ENCODE data around the gene C11orf91. TPM values are rescaled to one million over a fixed set of nuclear protein-coding genes. Genes with fewer than 3 reads are reported as not detected.
A peak's percentile ranks its signal among the peaks of the same experiment; 100 is the strongest.

C11orf91 gene
- total RNA-seq, 1 donor from 2014 or later = not detected

- H3K4me3 ChIP-seq (ENCODE audit: low read length in 3 of 3) = peak overlapping the region in 1 of 3 donors; percentile 24
- H3K27me3 ChIP-seq (ENCODE audit: control insufficient read depth in 3 of 3, insufficient read depth in 3 of 3, low read length in 3 of 3) = no peaks in the 10 kb centered on the region
- peaks cover 56 to 75% (median 68%) of the 10 kb centered on the region in 3 donors for H3K4me1 ChIP-seq (ENCODE audit: control insufficient read depth in 3 of 3, insufficient read depth in 3 of 3, low read length in 3 of 3)
- peaks cover 0 to under 1% (median 0%) of the 10 kb centered on the region in 3 donors for H3K36me3 ChIP-seq (ENCODE audit: control insufficient read depth in 3 of 3, insufficient read depth in 3 of 3, low read length in 3 of 3)
- no peaks in the 10 kb centered on the region for H3K9me3 ChIP-seq (ENCODE audit: control insufficient read depth in 3 of 3, low read length in 3 of 3)
- H3K27ac ChIP-seq (ENCODE audit: low read depth, low read length) = peak overlapping the region; percentile 88
- H3K9ac ChIP-seq (ENCODE audit: low read depth in 1 of 3, low read length in 3 of 3) = peak overlapping the region in 1 of 3 donors; percentile 65
Observed at GRCh38 chr11:33700063-33700501, 544 bp downstream of the C11orf91 start.

GRCh38 chr11:33699515-33700062 lies 1.0 kb downstream of the C11orf91 start:
- H3K4me3 ChIP-seq (ENCODE audit: low read length in 3 of 3) = no peak overlapping the region

GRCh38 chr11:33698921-33699320 lies 1.7 kb downstream of the C11orf91 start:
- no peak overlapping the region for H3K4me3 ChIP-seq (ENCODE audit: low read length in 3 of 3)
- H3K9ac ChIP-seq (ENCODE audit: low read depth in 1 of 3, low read length in 3 of 3) = no peak overlapping the region
- H3K9me3 ChIP-seq (ENCODE audit: control insufficient read depth in 3 of 3, low read length in 3 of 3) = no peaks in the 10 kb centered on the region
- no peaks in the 10 kb centered on the region for H3K27me3 ChIP-seq (ENCODE audit: control insufficient read depth in 3 of 3, insufficient read depth in 3 of 3, low read length in 3 of 3)
- peak overlapping the region; percentile 4 for H3K27ac ChIP-seq (ENCODE audit: low read depth, low read length)
- no peaks in the 10 kb centered on the region for H3K36me3 ChIP-seq (ENCODE audit: control insufficient read depth in 3 of 3, insufficient read depth in 3 of 3, low read length in 3 of 3)
- H3K4me1 ChIP-seq (ENCODE audit: control insufficient read depth in 3 of 3, insufficient read depth in 3 of 3, low read length in 3 of 3) = peaks cover 54 to 72% (median 68%) of the 10 kb centered on the region in 3 donors

More at GRCh38 chr11:33699515-33700062, 1.0 kb downstream of the C11orf91 start:
- H3K9ac ChIP-seq (ENCODE audit: low read depth in 1 of 3, low read length in 3 of 3) = peak overlapping the region in 1 of 3 donors; percentile 65
- H3K27ac ChIP-seq (ENCODE audit: low read depth, low read length) = peak overlapping the region; percentile 88
- no peaks in the 10 kb centered on the region for H3K27me3 ChIP-seq (ENCODE audit: control insufficient read depth in 3 of 3, insufficient read depth in 3 of 3, low read length in 3 of 3)
- peaks cover 56 to 75% (median 68%) of the 10 kb centered on the region in 3 donors for H3K4me1 ChIP-seq (ENCODE audit: control insufficient read depth in 3 of 3, insufficient read depth in 3 of 3, low read length in 3 of 3)
- no peaks in the 10 kb centered on the region for H3K9me3 ChIP-seq (ENCODE audit: control insufficient read depth in 3 of 3, low read length in 3 of 3)
- no peaks in the 10 kb centered on the region for H3K36me3 ChIP-seq (ENCODE audit: control insufficient read depth in 3 of 3, insufficient read depth in 3 of 3, low read length in 3 of 3)

GRCh38 chr11:33697997-33698396 lies 2.6 kb downstream of the C11orf91 start:
- H3K4me1 ChIP-seq (ENCODE audit: control insufficient read depth in 3 of 3, insufficient read depth in 3 of 3, low read length in 3 of 3) = peaks cover 48 to 66% (median 64%) of the 10 kb centered on the region in 3 donors
- H3K4me3 ChIP-seq (ENCODE audit: low read length in 3 of 3) = no peak overlapping the region
- no peak overlapping the region for H3K27ac ChIP-seq (ENCODE audit: low read depth, low read length)
- H3K9me3 ChIP-seq (ENCODE audit: control insufficient read depth in 3 of 3, low read length in 3 of 3) = no peaks in the 10 kb centered on the region
- no peaks in the 10 kb centered on the region for H3K27me3 ChIP-seq (ENCODE audit: control insufficient read depth in 3 of 3, insufficient read depth in 3 of 3, low read length in 3 of 3)
- H3K9ac ChIP-seq (ENCODE audit: low read depth in 1 of 3, low read length in 3 of 3) = no peak overlapping the region
- H3K36me3 ChIP-seq (ENCODE audit: control insufficient read depth in 3 of 3, insufficient read depth in 3 of 3, low read length in 3 of 3) = no peaks in the 10 kb centered on the region

DNA sequence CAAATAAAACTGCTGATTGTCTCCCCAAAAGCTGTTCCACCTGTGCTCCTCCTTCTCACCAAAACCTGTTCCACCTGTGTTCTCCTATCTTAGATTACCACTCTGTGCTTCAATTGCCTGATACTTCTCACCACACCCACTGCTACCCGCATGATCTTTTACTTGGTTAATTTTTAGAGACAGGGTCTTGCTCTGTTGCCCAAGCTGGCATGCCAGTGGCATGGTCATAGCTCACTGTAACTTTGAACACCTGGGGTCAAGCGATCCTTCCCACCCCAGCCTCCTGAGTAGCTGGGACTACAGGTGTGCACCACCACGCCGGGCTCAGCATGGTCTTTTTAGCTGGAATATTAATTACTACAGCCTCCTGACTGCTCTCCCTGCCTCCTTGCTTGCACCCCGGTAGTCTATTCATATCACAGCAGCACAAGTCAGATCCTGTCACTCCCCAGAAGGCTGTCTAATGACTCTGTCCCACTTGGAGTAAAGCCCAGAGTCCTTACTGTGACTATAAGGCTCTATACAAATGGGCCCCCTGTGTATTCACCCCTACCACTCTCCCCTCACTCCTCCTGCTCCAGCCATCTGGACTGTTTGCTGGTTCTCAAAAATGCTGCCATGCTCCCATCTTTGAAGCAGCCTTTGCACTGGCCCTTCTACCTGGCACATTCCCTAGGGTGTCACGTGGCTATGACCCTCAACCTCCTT lies 3.5 kb downstream of the C11orf91 start:
- H3K27ac ChIP-seq (ENCODE audit: low read depth, low read length) = no peak overlapping the region
- no peak overlapping the region for H3K4me3 ChIP-seq (ENCODE audit: low read length in 3 of 3)
- H3K4me1 ChIP-seq (ENCODE audit: control insufficient read depth in 3 of 3, insufficient read depth in 3 of 3, low read length in 3 of 3) = peaks cover 50 to 70% (median 67%) of the 10 kb centered on the region in 3 donors
- H3K27me3 ChIP-seq (ENCODE audit: control insufficient read depth in 3 of 3, insufficient read depth in 3 of 3, low read length in 3 of 3) = no peaks in the 10 kb centered on the region
- no peaks in the 10 kb centered on the region for H3K9me3 ChIP-seq (ENCODE audit: control insufficient read depth in 3 of 3, low read length in 3 of 3)
- H3K9ac ChIP-seq (ENCODE audit: low read depth in 1 of 3, low read length in 3 of 3) = no peak overlapping the region
- no peaks in the 10 kb centered on the region for H3K36me3 ChIP-seq (ENCODE audit: control insufficient read depth in 3 of 3, insufficient read depth in 3 of 3, low read length in 3 of 3)

DNA sequence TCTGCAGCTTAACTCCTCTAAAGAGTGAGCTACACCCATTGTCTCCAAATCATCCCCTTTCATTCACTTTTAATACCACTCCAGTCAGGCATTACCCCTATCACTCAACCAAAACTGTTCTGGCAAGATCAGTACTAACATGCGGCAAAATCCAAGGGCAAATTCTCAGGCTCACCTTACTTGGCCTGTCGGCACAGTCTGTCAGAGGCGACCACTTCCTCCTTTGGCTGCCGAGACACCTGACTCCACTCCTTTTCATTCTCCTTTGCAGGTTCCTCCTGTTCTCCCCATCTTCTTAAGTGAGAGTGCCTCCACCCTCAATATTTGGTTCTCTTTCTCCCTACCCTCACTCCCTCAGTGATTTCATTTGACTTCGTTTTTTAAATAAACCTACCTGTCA lies 4.2 kb downstream of the C11orf91 start:
- no peak overlapping the region for H3K4me3 ChIP-seq (ENCODE audit: low read length in 3 of 3)
- H3K36me3 ChIP-seq (ENCODE audit: control insufficient read depth in 3 of 3, insufficient read depth in 3 of 3, low read length in 3 of 3) = no peaks in the 10 kb centered on the region
- no peak overlapping the region for H3K9ac ChIP-seq (ENCODE audit: low read depth in 1 of 3, low read length in 3 of 3)
- no peaks in the 10 kb centered on the region for H3K27me3 ChIP-seq (ENCODE audit: control insufficient read depth in 3 of 3, insufficient read depth in 3 of 3, low read length in 3 of 3)
- no peaks in the 10 kb centered on the region for H3K9me3 ChIP-seq (ENCODE audit: control insufficient read depth in 3 of 3, low read length in 3 of 3)
- H3K4me1 ChIP-seq (ENCODE audit: control insufficient read depth in 3 of 3, insufficient read depth in 3 of 3, low read length in 3 of 3) = peaks cover 50 to 69% (median 67%) of the 10 kb centered on the region in 3 donors
- no peak overlapping the region for H3K27ac ChIP-seq (ENCODE audit: low read depth, low read length)

DNA sequence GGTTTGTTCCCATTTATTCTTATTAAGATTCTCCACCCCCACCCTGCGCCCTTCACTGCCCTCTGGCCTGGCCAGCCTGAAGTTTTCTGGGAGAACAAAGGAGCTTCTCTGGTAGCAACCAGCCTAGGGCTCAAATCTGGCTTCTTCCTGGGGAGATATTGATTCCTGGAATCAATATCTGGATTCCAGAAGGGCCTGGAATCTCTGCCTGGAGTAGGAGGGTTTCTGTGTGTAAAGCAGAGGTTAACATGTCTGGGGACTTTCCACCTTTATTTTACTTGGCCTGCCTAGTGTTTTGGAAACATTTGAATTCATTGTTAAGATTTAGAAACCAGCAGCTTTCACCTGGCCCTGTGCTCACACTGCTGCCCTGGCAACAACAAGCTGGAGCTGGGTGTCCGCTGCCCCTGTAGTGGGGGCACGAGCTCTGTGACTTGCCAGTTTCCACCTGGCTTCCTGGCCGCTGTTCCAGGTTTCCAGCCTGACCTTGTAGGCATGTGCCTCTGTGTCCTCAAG lies 5.5 kb downstream of the C11orf91 start:
- Histone ChIP-seq H3K4me1 (ENCODE audit: control insufficient read depth in 3 of 3, insufficient read depth in 3 of 3, low read length in 3 of 3) (peaks cover 55 to 69% (median 68%) of the 10 kb centered on the region in 3 donors), H3K27ac (ENCODE audit: low read depth, low read length) (peak overlapping the region; percentile 82), H3K27me3 (ENCODE audit: control insufficient read depth in 3 of 3, insufficient read depth in 3 of 3, low read length in 3 of 3) (no peaks in the 10 kb centered on the region)

GRCh38 chr11:33694346-33695050 lies 6.1 kb downstream of the C11orf91 start:
- Histone ChIP-seq H3K4me1 (ENCODE audit: control insufficient read depth in 3 of 3, insufficient read depth in 3 of 3, low read length in 3 of 3) (peaks cover 50 to 68% (median 63%) of the 10 kb centered on the region in 3 donors), H3K9ac (ENCODE audit: low read depth in 1 of 3, low read length in 3 of 3) (peak overlapping the region in 1 of 3 donors; percentile 64), H3K4me3 (ENCODE audit: low read length in 3 of 3) (no peak overlapping the region), H3K27me3 (ENCODE audit: control insufficient read depth in 3 of 3, insufficient read depth in 3 of 3, low read length in 3 of 3) (no peaks in the 10 kb centered on the region), H3K27ac (ENCODE audit: low read depth, low read length) (peak overlapping the region; percentile 82), H3K36me3 (ENCODE audit: control insufficient read depth in 3 of 3, insufficient read depth in 3 of 3, low read length in 3 of 3) (no peaks in the 10 kb centered on the region), H3K9me3 (ENCODE audit: control insufficient read depth in 3 of 3, low read length in 3 of 3) (no peaks in the 10 kb centered on the region)

More for the DNA sequence above, 5.5 kb downstream of the C11orf91 start:
- Histone ChIP-seq H3K9ac (ENCODE audit: low read depth in 1 of 3, low read length in 3 of 3) (peak overlapping the region in 1 of 3 donors; percentile 64), H3K9me3 (ENCODE audit: control insufficient read depth in 3 of 3, low read length in 3 of 3) (no peaks in the 10 kb centered on the region), H3K4me3 (ENCODE audit: low read length in 3 of 3) (no peak overlapping the region), H3K36me3 (ENCODE audit: control insufficient read depth in 3 of 3, insufficient read depth in 3 of 3, low read length in 3 of 3) (no peaks in the 10 kb centered on the region)

DNA sequence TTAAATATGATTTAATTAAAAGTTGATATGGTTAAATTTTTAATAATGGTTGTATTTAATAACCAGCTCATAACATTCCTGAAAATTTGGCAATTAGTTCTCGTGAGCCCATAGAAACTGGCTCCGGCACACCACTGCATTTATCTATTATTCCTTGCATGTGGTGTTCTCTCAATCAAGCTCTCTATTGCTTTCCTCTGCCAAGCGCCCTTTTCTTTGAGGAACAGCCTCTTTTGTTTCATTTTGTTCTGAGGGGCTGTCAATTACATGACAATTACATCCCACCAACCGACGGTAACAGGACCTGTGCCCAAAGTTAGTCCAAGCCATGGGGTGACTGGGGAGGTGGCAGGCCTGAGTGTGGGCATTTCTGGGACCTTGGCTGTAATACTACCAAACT lies 8.1 kb downstream of the C11orf91 start:
- Histone ChIP-seq H3K4me3 (ENCODE audit: low read length in 3 of 3) (no peak overlapping the region), H3K4me1 (ENCODE audit: control insufficient read depth in 3 of 3, insufficient read depth in 3 of 3, low read length in 3 of 3) (peaks cover 50 to 65% (median 63%) of the 10 kb centered on the region in 3 donors), H3K27me3 (ENCODE audit: control insufficient read depth in 3 of 3, insufficient read depth in 3 of 3, low read length in 3 of 3) (no peaks in the 10 kb centered on the region), H3K36me3 (ENCODE audit: control insufficient read depth in 3 of 3, insufficient read depth in 3 of 3, low read length in 3 of 3) (no peaks in the 10 kb centered on the region), H3K9ac (ENCODE audit: low read depth in 1 of 3, low read length in 3 of 3) (peak overlapping the region in 1 of 3 donors; percentile 55), H3K27ac (ENCODE audit: low read depth, low read length) (peak overlapping the region; percentile 82), H3K9me3 (ENCODE audit: control insufficient read depth in 3 of 3, low read length in 3 of 3) (no peaks in the 10 kb centered on the region)
